Stimulated activated CD4-positive, alpha-beta T cell treated with anti-CD3 and anti-CD28 coated beads, Interleukin-2, amount 100 ng/mL, for 24 hours (primary cell): ENCODE data around the gene TFRC.
"Not testable (repeated sequence)": the region's sequence is repeated elsewhere in the genome, so short reads cannot be mapped to it uniquely, and the experiment has no call there.

ENCODE experiments used
- DNase-seq, 2 donors: peaks; one replicate each; pipeline ENCODE4 v3.0.0-alpha.2; 2020

The TFRC gene

DNA sequence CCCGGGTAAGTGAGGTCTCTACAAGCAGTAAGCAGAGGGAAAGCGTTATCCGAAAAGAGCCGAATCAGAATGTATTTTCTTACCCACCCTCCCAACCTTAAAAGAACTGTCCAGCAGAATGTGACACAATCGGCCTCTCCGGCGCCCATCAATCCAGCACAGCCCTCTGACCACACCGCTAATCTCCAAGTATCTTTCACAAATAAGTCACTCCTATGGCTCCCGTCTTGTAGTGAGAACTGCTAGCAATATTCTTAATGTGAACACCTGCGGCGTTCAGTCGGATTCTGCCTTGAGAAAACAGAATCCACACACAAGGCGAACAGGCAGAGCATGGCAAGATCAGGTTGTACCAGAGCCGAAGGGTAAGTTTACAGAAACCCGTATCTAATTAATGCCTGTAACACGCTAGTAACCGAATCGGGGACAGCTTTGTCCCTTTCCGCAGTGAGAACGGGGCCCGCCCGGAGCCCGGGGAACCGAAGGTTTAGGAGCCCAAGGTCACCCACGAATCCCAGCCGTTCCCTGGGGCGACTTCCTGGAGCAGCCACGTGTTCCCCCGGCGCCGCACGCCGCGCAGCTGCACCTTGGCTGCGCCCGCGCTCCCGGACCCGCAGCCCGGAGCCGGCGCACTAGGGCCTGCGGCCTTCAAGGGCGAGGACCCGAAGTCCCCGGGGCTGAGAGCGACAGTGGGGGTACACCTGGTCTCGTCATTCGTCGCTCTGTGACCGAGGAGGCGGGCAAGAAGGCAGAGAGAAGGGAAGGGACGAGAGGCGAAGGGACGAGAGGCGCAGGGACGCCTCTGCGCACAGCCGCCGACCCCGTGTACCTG, 672 bp downstream of the TFRC start:
- DNase-seq = peak; percentile 66 to 70

DNA sequence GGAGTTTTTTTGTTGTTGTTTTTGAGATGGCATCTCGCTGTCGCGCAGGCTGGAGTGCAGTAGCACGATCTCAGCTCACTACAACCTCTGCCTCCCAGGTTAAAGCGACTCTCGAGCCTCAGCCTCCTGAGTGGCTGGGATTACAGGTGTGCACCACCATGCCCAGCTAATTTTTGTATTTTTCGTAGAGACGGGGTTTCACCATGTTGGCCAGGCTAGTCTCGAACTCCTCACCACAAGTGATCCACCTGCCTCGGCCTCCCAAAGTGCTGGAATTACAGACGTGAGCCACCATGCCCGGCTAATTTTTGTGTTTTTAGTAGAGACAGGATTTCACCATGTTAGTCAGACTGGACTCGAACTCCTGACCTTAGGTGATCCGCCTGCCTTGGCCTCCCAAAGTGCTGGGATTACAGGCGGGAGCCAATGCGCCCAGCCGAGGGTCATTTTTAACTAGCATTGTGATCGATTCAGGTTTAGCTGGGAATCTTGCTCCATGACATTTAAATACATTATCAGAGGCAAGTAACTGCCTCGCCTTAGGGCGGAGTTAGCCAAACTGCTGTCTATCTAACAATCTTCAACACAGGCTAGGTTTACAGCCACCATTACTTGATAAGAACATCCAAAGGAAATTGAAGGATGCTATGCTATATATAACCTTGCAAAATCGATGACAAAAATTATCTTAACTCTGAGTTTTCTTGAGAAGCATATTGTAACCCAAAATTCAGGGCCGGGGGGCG, 1.6 kb downstream of the TFRC start:
- DNase-seq = not testable (repeated sequence)

GRCh38 chr3:196079682-196080081, 2.2 kb downstream of the TFRC start:
- no peak for DNase-seq

- no peak for DNase-seq
Measured at GRCh38 chr3:196075013-196075412, 6.9 kb downstream of the TFRC start.

GRCh38 chr3:196073255-196073753, 8.6 kb downstream of the TFRC start:
- DNase-seq = peak; percentile 58 to 67

GRCh38 chr3:196072313-196072712, 9.6 kb downstream of the TFRC start:
- no peak for DNase-seq

DNA sequence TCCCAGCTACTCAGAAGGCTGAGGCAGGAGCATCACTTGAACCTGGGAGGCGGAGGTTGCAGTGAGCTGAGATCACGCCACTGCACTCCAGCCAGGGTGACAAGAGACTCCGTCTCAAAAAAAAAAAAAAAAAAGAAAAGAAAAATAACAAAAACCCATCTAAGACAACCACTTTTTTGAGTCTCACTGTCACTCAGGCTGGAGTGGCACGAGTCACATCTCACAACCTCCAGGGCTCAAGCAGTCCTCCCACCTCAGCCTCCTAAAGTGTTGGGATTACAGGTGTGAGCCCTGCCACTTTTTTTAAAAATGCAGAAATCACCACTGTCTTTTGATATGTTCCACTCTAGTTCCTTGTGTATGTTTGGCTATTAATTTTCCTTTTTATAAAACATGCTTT, 13.1 kb downstream of the TFRC start:
- DNase-seq = not testable (repeated sequence)

GRCh38 chr3:196067439-196067838, 14.5 kb downstream of the TFRC start:
- DNase-seq = no peak

- no peak for DNase-seq
Measured at GRCh38 chr3:196063971-196064370, 17.9 kb downstream of the TFRC start.

GRCh38 chr3:196063456-196063855, 18.4 kb downstream of the TFRC start:
- DNase-seq = no peak

GRCh38 chr3:196063049-196063448, 18.8 kb downstream of the TFRC start:
- no peak for DNase-seq

DNA sequence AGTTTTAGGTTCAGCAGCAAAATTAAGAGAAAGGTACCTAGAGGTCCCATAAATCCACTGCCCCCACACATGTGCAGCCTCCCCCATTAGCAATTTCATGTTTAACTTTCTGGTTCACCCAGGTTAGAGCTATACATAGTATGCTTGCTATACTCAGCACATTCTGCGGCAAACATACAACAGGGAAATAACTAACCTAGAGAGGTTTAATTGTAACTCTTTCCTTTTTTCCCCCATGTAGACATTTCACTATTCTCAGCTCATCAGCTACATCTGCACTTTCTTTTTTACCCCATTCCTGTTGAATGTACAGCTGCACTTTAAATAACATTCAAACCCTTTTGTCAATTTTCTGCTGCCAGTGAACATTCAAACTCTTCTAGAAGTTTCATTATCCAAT, 21.1 kb downstream of the TFRC start:
- no peak for DNase-seq

GRCh38 chr3:196057760-196058331, 24.0 kb downstream of the TFRC start:
- no peak for DNase-seq

DNA sequence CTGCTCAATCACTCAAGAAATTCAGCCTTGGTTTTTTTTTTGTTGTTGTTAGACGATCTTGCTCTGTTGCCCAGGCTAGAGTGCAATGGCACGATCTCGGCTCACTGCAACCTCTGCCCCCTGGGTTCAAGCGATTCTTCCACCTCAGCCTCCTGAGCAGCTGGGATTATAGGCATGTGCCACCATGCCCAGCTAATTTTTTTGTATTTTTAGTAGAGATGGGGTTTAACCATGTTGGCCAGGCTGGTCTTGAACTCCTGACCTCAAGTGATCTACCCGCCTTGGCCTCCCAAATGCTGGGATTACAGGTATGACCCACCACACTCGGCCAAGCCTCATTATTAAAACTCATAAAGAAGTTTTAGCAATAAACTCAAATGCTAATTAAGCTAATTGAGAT, 25.5 kb downstream of the TFRC start:
- DNase-seq = not testable (repeated sequence)

- no peak for DNase-seq
Measured at GRCh38 chr3:196055683-196056270, 26.1 kb downstream of the TFRC start.

GRCh38 chr3:196055240-196055639, 26.6 kb downstream of the TFRC start:
- no peak for DNase-seq

DNA sequence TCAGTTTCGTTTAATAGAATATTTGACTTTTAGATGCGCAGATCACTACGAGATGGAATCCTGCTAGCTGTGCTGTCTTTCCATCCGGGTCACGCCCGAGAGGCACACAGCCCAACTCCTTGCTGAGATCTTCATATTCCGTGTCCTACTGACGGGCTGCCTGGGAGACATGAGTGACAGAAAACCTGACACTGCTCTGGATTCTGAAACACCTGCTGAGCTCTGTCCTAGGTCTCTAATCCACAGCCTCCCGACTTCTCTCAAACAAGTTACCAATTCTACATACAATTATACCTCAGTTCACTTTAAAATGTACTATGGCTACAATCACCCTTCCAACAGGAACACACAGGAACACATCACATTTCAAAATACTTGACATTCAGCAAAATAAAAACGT, 27.2 kb downstream of the TFRC start:
- no peak for DNase-seq

DNA sequence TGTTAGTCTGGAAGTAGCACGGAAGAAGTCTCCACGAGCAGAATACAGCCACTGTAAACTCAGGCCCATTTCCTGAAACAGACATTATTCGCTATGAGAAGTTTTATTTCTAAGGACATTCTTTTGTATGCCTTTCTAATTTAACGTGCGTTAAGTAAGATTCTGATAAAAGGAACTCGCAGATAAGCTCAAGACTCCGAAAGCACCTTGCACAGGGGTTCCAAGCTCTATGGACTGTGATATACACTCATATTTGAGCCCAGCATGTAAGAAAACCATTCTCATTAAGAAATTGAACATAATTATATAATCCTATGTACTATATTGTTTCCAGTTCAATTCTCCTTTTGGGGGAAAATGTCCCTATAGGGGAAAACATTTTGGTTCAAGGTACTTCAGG, 28.4 kb downstream of the TFRC start:
- DNase-seq = no peak

- no peak for DNase-seq
Measured at GRCh38 chr3:196051282-196052076, 30.4 kb downstream of the TFRC start.

GRCh38 chr3:196050597-196050996, 31.3 kb downstream of the TFRC start:
- DNase-seq = no peak

GRCh38 chr3:196049653-196050052, 32.2 kb downstream of the TFRC start:
- no peak for DNase-seq

DNA sequence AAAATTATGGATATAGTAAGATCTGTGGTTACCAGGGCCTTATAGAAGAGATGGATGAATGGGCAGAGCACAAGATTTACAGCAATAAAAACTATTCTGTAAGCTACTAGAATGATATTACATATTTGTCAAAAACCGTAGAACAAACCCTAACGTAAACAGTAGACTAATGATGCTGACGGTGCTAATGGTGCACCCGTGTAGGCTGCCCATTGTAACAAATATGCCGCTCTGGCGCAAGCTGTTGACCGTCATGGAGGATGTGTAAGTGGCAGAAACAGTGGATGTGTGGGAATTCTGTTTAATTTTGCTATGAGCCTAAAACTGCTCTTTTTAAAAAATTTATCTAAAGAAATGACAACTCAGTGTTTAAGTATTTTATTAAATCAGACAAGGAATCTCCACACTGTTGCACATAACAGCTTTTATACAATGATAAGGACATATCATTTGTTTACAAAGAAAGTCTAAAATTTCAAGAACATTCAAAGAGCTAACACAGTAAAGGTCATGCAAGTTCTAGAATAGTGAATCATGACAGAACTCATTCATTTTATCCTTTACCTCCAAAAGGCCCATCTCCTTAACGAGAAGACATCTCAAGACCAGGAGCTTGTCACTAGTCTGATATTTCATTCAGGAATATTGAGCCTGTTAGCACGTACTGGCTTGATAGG, 32.8 kb downstream of the TFRC start:
- no peak for DNase-seq
